HEK293T (cell line): Measurements from ENCODE around the gene FAM222B.

Source experiments
- CTCF ChIA-PET: fragments of 350-600 bp; formaldehyde crosslinking; extraction: SDS; loops from one replicate; lab custom pipeline; 2021; ENCODE audit warnings: antibody characterized with exemption, inconsistent platforms; lab: Yijun Ruan, JAX
- POLR2A ChIA-PET: fragments of 350-600 bp; formaldehyde crosslinking; extraction: SDS; loops from one replicate; lab custom pipeline; 2020; ENCODE audit warnings: antibody characterized with exemption, inconsistent platforms; lab: Yijun Ruan, JAX
- DNase-seq: peaks from one replicate; pipeline ENCODE4 v3.0.0; 2012; ENCODE audit warnings: mixed read lengths; ENCODE audit errors: extremely low spot score
- ARNT ChIP-seq: fragments of 450-650 bp; IDR thresholded peaks from 2 replicates; pipeline ENCODE4 v1.6.1; 2017; ENCODE audit warnings: mild to moderate bottlenecking
- BHLHE40 ChIP-seq: fragments of 450-650 bp; IDR thresholded peaks from 2 replicates; pipeline ENCODE4 v1.6.1; 2016; ENCODE audit warnings: mild to moderate bottlenecking, moderate library complexity, borderline replicate concordance
- CTBP1 ChIP-seq: fragments of 450-650 bp; IDR thresholded peaks from 2 replicates; pipeline ENCODE4 v1.6.1; 2016; ENCODE audit warnings: borderline replicate concordance
- ELF4 ChIP-seq: fragments of 450-650 bp; IDR thresholded peaks from 2 replicates; pipeline ENCODE4 v1.6.1; 2017; ENCODE audit warnings: antibody characterized with exemption
- FOXA1 ChIP-seq: fragments of 450-650 bp; IDR thresholded peaks from 2 replicates; pipeline ENCODE4 v1.6.1; 2016; ENCODE audit warnings: mild to moderate bottlenecking
- FOXK2 ChIP-seq: fragments of 450-650 bp; IDR thresholded peaks from 2 replicates; pipeline ENCODE4 v1.6.1; 2016; ENCODE audit warnings: mild to moderate bottlenecking
- FOXM1 ChIP-seq: fragments of 450-650 bp; IDR thresholded peaks from 2 replicates; pipeline ENCODE4 v1.6.1; 2017; ENCODE audit warnings: mild to moderate bottlenecking, borderline replicate concordance
- HDGF ChIP-seq: fragments of 450-650 bp; IDR thresholded peaks from 2 replicates; pipeline ENCODE4 v1.6.1; 2017; ENCODE audit warnings: antibody characterized with exemption, borderline replicate concordance
- L3MBTL2 ChIP-seq: fragments of 450-650 bp; conservative IDR thresholded peaks from 2 replicates; pipeline ENCODE4 v1.6.1; 2016; ENCODE audit warnings: mild to moderate bottlenecking
- LEF1 ChIP-seq: fragments of 450-650 bp; IDR thresholded peaks from 2 replicates; pipeline ENCODE4 v1.6.1; 2017; ENCODE audit warnings: mild to moderate bottlenecking, borderline replicate concordance
- NFRKB ChIP-seq: fragments of 450-650 bp; IDR thresholded peaks from 2 replicates; pipeline ENCODE4 v1.6.1; 2016; ENCODE audit warnings: mild to moderate bottlenecking, moderate library complexity
- SP1 ChIP-seq: fragments of 450-650 bp; IDR thresholded peaks from 2 replicates; pipeline ENCODE4 v1.6.1; 2017
- SUZ12 ChIP-seq: fragments of 450-650 bp; IDR thresholded peaks from 2 replicates; pipeline ENCODE4 v1.6.1; 2016; ENCODE audit warnings: mild to moderate bottlenecking
- TARDBP ChIP-seq: fragments of 450-650 bp; IDR thresholded peaks from 2 replicates; pipeline ENCODE4 v1.6.1; 2016
- ZNF384 ChIP-seq: fragments of 450-650 bp; IDR thresholded peaks from 2 replicates; pipeline ENCODE4 v1.6.1; 2016
- TF ChIP-seq, protein P1 (sequence below): fragments of 450-650 bp; IDR thresholded peaks from 2 replicates; pipeline ENCODE4 v1.6.1; 2016

Gene FAM222B

DNA sequence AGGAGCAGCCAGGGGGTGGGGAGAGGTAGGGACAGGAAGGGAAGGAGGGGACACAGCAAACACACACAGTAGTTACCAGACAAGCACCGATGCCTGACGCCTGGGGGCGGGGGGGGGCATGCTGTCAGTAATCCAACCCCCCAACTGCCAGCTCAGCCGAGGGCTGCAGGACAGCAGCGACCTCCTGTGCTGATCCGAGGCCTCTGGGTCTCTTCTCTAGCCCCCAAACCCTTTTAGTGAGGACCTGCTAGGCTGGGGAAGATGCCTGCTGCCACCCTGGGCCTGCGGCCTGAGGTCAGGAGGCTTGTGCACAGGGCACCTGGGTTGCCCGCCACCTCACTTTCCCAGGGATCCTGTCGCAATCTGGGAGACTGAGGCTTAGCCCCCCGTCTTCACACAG is 43.4 kb upstream of the FAM222B start:
- no peak for DNase-seq
- POLR2A ChIA-PET: no interaction called here
- TF ChIP-seq SUZ12: no peak
- no peak for TF ChIP-seq ELF4
- no peak for TF ChIP-seq SP1
- no peak for TF ChIP-seq NFRKB
- TF ChIP-seq BHLHE40: no peak
- TF ChIP-seq LEF1: no peak
- TF ChIP-seq, protein P1, sequence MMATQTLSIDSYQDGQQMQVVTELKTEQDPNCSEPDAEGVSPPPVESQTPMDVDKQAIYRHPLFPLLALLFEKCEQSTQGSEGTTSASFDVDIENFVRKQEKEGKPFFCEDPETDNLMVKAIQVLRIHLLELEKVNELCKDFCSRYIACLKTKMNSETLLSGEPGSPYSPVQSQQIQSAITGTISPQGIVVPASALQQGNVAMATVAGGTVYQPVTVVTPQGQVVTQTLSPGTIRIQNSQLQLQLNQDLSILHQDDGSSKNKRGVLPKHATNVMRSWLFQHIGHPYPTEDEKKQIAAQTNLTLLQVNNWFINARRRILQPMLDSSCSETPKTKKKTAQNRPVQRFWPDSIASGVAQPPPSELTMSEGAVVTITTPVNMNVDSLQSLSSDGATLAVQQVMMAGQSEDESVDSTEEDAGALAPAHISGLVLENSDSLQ: no peak
- CTCF ChIA-PET: no interaction called here

DNA sequence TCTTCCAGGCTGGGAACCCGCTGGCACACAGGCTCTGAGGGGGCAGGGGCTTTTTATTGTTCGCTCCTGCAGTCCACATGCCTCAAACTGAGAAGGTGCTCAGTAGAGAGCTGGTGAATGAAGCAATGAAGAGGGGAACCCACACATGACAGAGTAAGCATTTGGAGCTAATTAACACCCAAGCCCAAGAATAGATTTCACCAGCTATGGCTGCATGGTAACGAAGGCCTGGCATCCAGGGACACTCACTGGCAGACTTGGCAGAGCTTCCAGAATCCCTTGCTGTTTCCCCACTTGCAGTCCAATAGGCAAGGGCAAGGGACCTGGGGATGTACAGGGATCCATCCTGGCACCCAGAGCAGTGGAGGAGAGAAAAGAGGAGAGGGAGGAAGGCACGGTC is 42.8 kb upstream of the FAM222B start:
- ChIA-PET CTCF (no interaction called here), POLR2A (no interaction called here)
- no peak for DNase-seq
- no peak for TF ChIP-seq L3MBTL2
- no peak for TF ChIP-seq ZNF384
- no peak for TF ChIP-seq FOXA1
- TF ChIP-seq ELF4: no peak
- TF ChIP-seq SP1: no peak

DNA sequence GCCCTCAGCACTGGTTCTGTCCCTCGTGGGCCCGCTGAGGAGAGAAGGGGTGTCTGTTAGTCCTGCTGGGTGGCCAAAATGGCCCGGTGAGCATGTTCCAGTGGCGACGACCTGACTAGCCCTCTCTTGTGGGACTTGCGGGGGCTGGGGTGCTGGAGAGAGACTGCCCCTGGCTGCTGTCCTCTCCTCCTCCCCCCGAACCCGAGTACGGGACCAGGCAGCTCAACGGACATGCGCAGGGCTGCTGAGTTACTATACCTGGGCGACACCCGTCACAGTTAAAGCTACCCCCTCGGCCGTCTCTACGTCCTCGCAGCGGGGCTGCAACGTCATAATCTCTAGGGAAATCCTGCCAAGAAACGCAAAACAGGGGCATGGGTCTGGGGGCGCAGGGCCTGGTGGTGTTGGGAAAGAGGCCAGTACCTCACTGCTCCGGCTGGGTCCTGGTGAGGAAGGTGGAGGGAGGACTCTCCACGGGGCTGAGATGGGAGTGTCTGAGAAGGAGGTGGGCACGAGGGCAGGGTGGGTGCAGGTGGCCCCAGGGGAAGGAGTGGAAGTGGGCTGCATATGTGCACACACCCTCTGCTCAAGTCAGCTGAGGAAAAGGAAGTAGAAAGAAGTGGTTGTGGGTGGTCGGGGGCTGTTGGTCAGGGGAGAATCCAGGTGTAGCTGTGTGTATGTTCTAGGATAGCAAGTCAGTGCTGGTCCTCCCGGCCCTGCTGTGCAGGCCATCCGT is 41.5 kb upstream of the FAM222B start:
- CTCF ChIA-PET: no interaction called here
- POLR2A ChIA-PET: no interaction called here
- DNase-seq: no peak
- TF ChIP-seq FOXM1 (no peak), ZNF384 (no peak), L3MBTL2 (no peak), HDGF (no peak), SUZ12 (no peak), FOXA1 (no peak), FOXK2 (no peak), TARDBP (no peak), BHLHE40 (no peak), CTBP1 (no peak), ARNT (no peak), ELF4 (no peak)
- TF ChIP-seq, protein P1: no peak

DNA sequence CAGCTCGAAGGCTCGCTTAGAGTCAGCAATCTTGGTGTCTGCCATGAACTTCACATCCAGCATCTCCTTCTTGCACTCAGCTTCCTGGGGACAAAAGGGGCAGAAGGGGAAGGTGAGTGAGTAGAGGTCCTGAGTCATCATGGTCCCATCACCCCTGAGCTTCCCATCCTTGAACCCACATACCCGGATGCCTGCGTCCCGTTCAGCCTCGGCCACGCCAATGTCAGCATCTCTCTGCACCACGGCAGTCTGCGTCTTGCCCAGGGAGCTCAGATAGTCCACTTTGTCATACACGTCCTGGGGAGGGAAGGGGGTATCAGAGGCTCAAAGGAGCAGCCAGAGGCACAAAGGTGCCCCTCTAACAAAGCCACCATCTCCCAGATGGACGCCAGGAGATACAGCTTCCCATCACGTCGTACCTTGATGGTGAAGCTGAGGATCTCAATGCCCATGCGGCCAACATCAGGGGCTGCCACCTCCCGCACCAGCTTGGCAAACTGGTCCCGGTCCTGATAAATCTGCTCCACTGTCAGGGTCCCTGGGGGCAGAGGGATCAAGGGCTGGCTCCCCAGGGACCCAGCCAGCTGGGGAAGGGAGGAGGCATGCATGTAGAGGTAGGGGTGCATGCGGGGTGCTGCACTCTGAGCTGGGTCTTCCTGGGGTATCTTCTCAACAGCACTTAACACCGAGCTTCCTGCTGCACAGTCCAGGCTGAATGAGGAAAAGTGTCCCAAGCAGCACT is 39.7 kb upstream of the FAM222B start:
- DNase-seq: no peak
- POLR2A ChIA-PET: interaction anchor here (1.2 to 1.3 kb wide), 3 partner anchors 16 to 163 kb away, joined by 3 to 4 read pairs (median 4); partner anchors contain the start of genes ERAL1 and RPL23A
- CTCF ChIA-PET: no interaction called here
- TF ChIP-seq FOXM1 (no peak), SUZ12 (no peak), SP1 (no peak), ARNT (no peak), BHLHE40 (no peak), ZNF384 (no peak), CTBP1 (no peak), LEF1 (no peak), HDGF (no peak), NFRKB (no peak), TARDBP (no peak), ELF4 (no peak), L3MBTL2 (no peak), FOXA1 (no peak), FOXK2 (no peak)
- TF ChIP-seq, protein P1: no peak

DNA sequence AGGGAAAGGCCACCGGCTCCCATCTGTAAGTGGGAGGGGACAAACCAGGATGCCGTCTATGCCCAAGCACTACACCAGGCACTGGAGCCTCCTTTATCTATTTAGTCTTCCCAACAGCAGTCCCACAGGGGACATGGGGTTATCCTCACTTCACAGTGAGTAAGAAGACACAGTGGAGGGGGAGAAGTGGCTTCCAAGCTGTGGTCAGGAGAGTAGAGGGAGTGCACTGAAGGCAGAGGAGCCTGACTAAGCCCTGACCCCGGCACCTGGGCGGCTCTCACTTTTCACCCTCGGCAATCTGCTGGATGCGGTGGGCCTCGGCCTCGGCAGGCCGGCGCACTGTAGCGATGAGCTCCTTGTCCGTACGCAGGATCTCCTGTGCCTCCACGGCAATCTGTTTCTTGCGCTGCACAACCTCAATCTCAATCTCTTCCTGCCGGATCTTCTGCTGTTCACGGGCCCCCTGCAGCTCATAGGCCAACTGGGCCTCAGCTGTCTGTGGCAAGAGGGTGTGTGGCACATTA is 39.0 kb upstream of the FAM222B start:
- TF ChIP-seq ARNT (no peak), SUZ12 (no peak), L3MBTL2 (no peak), NFRKB (no peak), FOXA1 (no peak), LEF1 (no peak), BHLHE40 (no peak), TARDBP (no peak), ELF4 (no peak), FOXK2 (no peak), ZNF384 (no peak), CTBP1 (no peak), SP1 (no peak), FOXM1 (no peak), HDGF (no peak)
- TF ChIP-seq, protein P1: no peak
- POLR2A ChIA-PET: interaction anchor here (1.3 kb wide), 2 partner anchors 17 to 26 kb away, joined by 3 to 4 read pairs; partner anchors contain the start of gene ERAL1
- CTCF ChIA-PET: no interaction called here
- no peak for DNase-seq
